Right lobe of liver (tissue), 6 donors: ENCODE results near the gene ABLIM3. TPM values are rescaled to one million over a fixed set of nuclear protein-coding genes. Genes with fewer than 3 reads are reported as not detected.
A peak's percentile ranks its signal among the peaks of the same experiment; 100 is the strongest.

Source experiments
- ATAC-seq, 4 donors: fragments of 200-7000 bp; cut with Tn5 transposase; one replicate each; pipeline ENCODE4 v1.9.1; 2020; ENCODE audit warnings: mild to moderate bottlenecking in 4 of 4, moderate library complexity in 4 of 4
- DNase-seq, 3 donors: peaks; one replicate each; pipeline ENCODE4 v3.0.0-alpha.2; 2020
- H3K27ac ChIP-seq, 3 donors: fragments of 200-600 bp; one replicate each; pipeline ENCODE4 v1.8.0; 2022
- H3K27me3 ChIP-seq, 2 donors: fragments of 200-600 bp; one replicate each; pipeline ENCODE4 v1.8.0; 2022
- H3K36me3 ChIP-seq, 4 donors: fragments of 200-600 bp; sonication (generic) in 1 of 4; one replicate each; pipeline versions ENCODE4 v1.5.1 to v1.8.0; 2017 to 2022; ENCODE audit warnings: control low read depth in 1 of 4
- H3K4me1 ChIP-seq, 4 donors: fragments of 200-600 bp; sonication (generic) in 1 of 4; one replicate each; pipeline versions ENCODE4 v1.5.1 to v1.8.0; 2017 to 2022; ENCODE audit warnings: control low read depth in 1 of 4
- H3K4me3 ChIP-seq, 3 donors: fragments of 200-600 bp; one replicate each; pipeline ENCODE4 v1.8.0; 2022
- H3K9me3 ChIP-seq, 4 donors: fragments of 200-600 bp; sonication (generic) in 1 of 4; one replicate each; pipeline versions ENCODE4 v1.5.1 to v1.8.0; 2017 to 2022; ENCODE audit warnings: control low read depth in 1 of 4
- CTCF ChIP-seq, 4 donors: fragments of 200-600 bp in 3 of 4; fragments of 450-650 bp in 1 of 4; IDR thresholded peaks; one replicate each; pipeline versions ENCODE4 v1.5.1 to v1.8.0; 2016 to 2022; ENCODE audit warnings: antibody characterized with exemption in 4 of 4, mild to moderate bottlenecking in 2 of 4
- POLR2A ChIP-seq: fragments of 450-650 bp; IDR thresholded peaks from one replicate; pipeline ENCODE4 v1.6.1; 2017; ENCODE audit warnings: antibody characterized with exemption, mild to moderate bottlenecking
- WGBS: methylation state at CpG from one replicate; pipeline ENCODE4 v1.1.6; 2018; ENCODE audit warnings: low coverage, low lambda C conversion rate; ENCODE audit not compliant: insufficient coverage; ENCODE audit errors: missing lambda C conversion rate; 5-methylcytosine and 5-hydroxymethylcytosine counted together
- intact Hi-C, 2 donors: fragments of 100-400 bp; cut with DNase I; formaldehyde crosslinking; loops; one replicate each; pipeline versions ENCODE4 v1.11.2 to v1.14.1; 2022
- total RNA-seq, 6 experiments: library from RNA; depleted of rRNA in 2 of 6; stranded (reverse); fragments of >200 nt in 2 of 6; fragmentation: NEBNext Ultra II Directional in 3 of 6; extraction: Animal tissue kit (Norgen Biotek cat#: 25700) in 3 of 6; gene quantifications; one replicate each; pipeline versions ENCODE4 v1.1.0 to v1.2.4, GENCODE V29; 2016 to 2023
- donor health status: DM: no; HTN: yes; CAD: no.
- donor health status: DM: no; HTN: no; CAD: no.
- donor health status: DM: no; HTN: no; CAD: no.
- donor health status: DM: no; HTN: yes; CAD: no.
- donor health status: DM: no; HTN: yes; CAD: no.

Gene ABLIM3
- total RNA-seq, 6 experiments from 2014 or later, result 85.8 to 180 (median 125) TPM

- intact Hi-C loops, result no loop called here
- H3K36me3 ChIP-seq, result no peaks in the 10 kb centered on the region
- no peaks in the 10 kb centered on the region for H3K4me1 ChIP-seq
- no peaks in the 10 kb centered on the region for H3K9me3 ChIP-seq
- no peak overlapping the region for H3K27ac ChIP-seq
- H3K27me3 ChIP-seq, result no peaks in the 10 kb centered on the region
- no peak for ATAC-seq
- no peak for DNase-seq
- no peak overlapping the region for H3K4me3 ChIP-seq
- TF ChIP-seq CTCF (IDR thresholded peaks at IDR 0.05), result no peak
- no peak for TF ChIP-seq POLR2A
Observed at GRCh38 chr5:149100331-149100730, 41.0 kb upstream of the ABLIM3 start.

- 71% methylated on average over 2 of the region's 2 CpGs for WGBS
- H3K4me3 ChIP-seq, result no peak overlapping the region
- no peaks in the 10 kb centered on the region for H3K36me3 ChIP-seq
- no peaks in the 10 kb centered on the region for H3K27me3 ChIP-seq
- no peak overlapping the region for H3K27ac ChIP-seq
- DNase-seq (no peak), ATAC-seq (no peak)
- no peak for TF ChIP-seq CTCF (IDR thresholded peaks at IDR 0.05)
- no peak for TF ChIP-seq POLR2A
- no peaks in the 10 kb centered on the region for H3K9me3 ChIP-seq
- intact Hi-C loops, result no loop called here
- H3K4me1 ChIP-seq, result peaks cover 0 to 4% (median 0%) of the 10 kb centered on the region in 4 donors
Observed at GRCh38 chr5:149108651-149109280, 32.5 kb upstream of the ABLIM3 start.

GRCh38 chr5:149110406-149110805 is 30.9 kb upstream of the ABLIM3 start:
- no peaks in the 10 kb centered on the region for H3K9me3 ChIP-seq
- ATAC-seq (no peak), DNase-seq (no peak)
- H3K4me3 ChIP-seq, result no peak overlapping the region
- WGBS, result 80% methylated on average over 4 of the region's 4 CpGs
- intact Hi-C loops, result loop anchor here in 1 of 2 donors (5.0 kb wide), 1 partner anchor 368 kb away; no protein-coding TSS in a partner anchor
- H3K36me3 ChIP-seq, result no peaks in the 10 kb centered on the region
- H3K4me1 ChIP-seq, result peaks cover 0 to 15% (median 0%) of the 10 kb centered on the region in 4 donors
- no peak overlapping the region for H3K27ac ChIP-seq
- H3K27me3 ChIP-seq, result no peaks in the 10 kb centered on the region
- no peak for TF ChIP-seq POLR2A
- no peak for TF ChIP-seq CTCF (IDR thresholded peaks at IDR 0.05)

- H3K9me3 ChIP-seq, result no peaks in the 10 kb centered on the region
- no peaks in the 10 kb centered on the region for H3K36me3 ChIP-seq
- H3K27ac ChIP-seq, result no peak overlapping the region
- TF ChIP-seq CTCF (IDR thresholded peaks at IDR 0.05) (no peak), POLR2A (no peak)
- ATAC-seq, result peak in 1 of 4 donors; percentile 22
- no peak overlapping the region for H3K4me3 ChIP-seq
- WGBS, result 55% methylated on average over 2 of the region's 2 CpGs
- intact Hi-C loops, result loop anchor here in 1 of 2 donors (5.0 kb wide), 1 partner anchor 371 kb away; no protein-coding TSS in a partner anchor
- DNase-seq, result no peak
- H3K4me1 ChIP-seq, result peaks cover 0 to 15% (median 0%) of the 10 kb centered on the region in 4 donors
- H3K27me3 ChIP-seq, result no peaks in the 10 kb centered on the region
Observed at GRCh38 chr5:149113669-149114068, 27.6 kb upstream of the ABLIM3 start.
